Right lobe of liver (tissue), 6 donors: ENCODE data around the gene AUNIP. TPM values are rescaled to one million over a fixed set of nuclear protein-coding genes. Genes with fewer than 3 reads are reported as not detected.

Source experiments
- ATAC-seq, 4 donors: fragments of 200-7000 bp; cut with Tn5 transposase; one replicate each; pipeline ENCODE4 v1.9.1; 2020; ENCODE audit warnings: mild to moderate bottlenecking in 4 of 4, moderate library complexity in 4 of 4
- DNase-seq, 3 donors: peaks; one replicate each; pipeline ENCODE4 v3.0.0-alpha.2; 2020
- H3K27ac ChIP-seq, 3 donors: fragments of 200-600 bp; one replicate each; pipeline ENCODE4 v1.8.0; 2022
- H3K27me3 ChIP-seq, 2 donors: fragments of 200-600 bp; one replicate each; pipeline ENCODE4 v1.8.0; 2022
- H3K36me3 ChIP-seq, 4 donors: fragments of 200-600 bp; sonication (generic) in 1 of 4; one replicate each; pipeline versions ENCODE4 v1.5.1 to v1.8.0; 2017 to 2022; ENCODE audit warnings: control low read depth in 1 of 4
- H3K4me1 ChIP-seq, 4 donors: fragments of 200-600 bp; sonication (generic) in 1 of 4; one replicate each; pipeline versions ENCODE4 v1.5.1 to v1.8.0; 2017 to 2022; ENCODE audit warnings: control low read depth in 1 of 4
- H3K4me3 ChIP-seq, 3 donors: fragments of 200-600 bp; one replicate each; pipeline ENCODE4 v1.8.0; 2022
- H3K9me3 ChIP-seq, 4 donors: fragments of 200-600 bp; sonication (generic) in 1 of 4; one replicate each; pipeline versions ENCODE4 v1.5.1 to v1.8.0; 2017 to 2022; ENCODE audit warnings: control low read depth in 1 of 4
- POLR2A ChIP-seq: fragments of 450-650 bp; IDR thresholded peaks from one replicate; pipeline ENCODE4 v1.6.1; 2017; ENCODE audit warnings: antibody characterized with exemption, mild to moderate bottlenecking
- WGBS: methylation state at CpG from one replicate; pipeline ENCODE4 v1.1.6; 2018; ENCODE audit warnings: low coverage, low lambda C conversion rate; ENCODE audit not compliant: insufficient coverage; ENCODE audit errors: missing lambda C conversion rate; 5-methylcytosine and 5-hydroxymethylcytosine counted together
- intact Hi-C, 2 donors: fragments of 100-400 bp; cut with DNase I; formaldehyde crosslinking; loops; one replicate each; pipeline versions ENCODE4 v1.11.2 to v1.14.1; 2022
- total RNA-seq, 6 experiments: library from RNA; depleted of rRNA in 2 of 6; stranded (reverse); fragments of >200 nt in 2 of 6; fragmentation: NEBNext Ultra II Directional in 3 of 6; extraction: Animal tissue kit (Norgen Biotek cat#: 25700) in 3 of 6; gene quantifications; one replicate each; pipeline versions ENCODE4 v1.1.0 to v1.2.4, GENCODE V29; 2016 to 2023
- TF ChIP-seq, protein P1 (sequence below), 4 donors: fragments of 200-600 bp in 3 of 4; fragments of 450-650 bp in 1 of 4; IDR thresholded peaks; one replicate each; pipeline versions ENCODE4 v1.5.1 to v1.8.0; 2016 to 2022; ENCODE audit warnings: antibody characterized with exemption in 4 of 4, mild to moderate bottlenecking in 2 of 4
- donor health status: DM: no; HTN: yes; CAD: no.
- donor health status: DM: no; HTN: no; CAD: no.
- donor health status: DM: no; HTN: no; CAD: no.
- donor health status: DM: no; HTN: yes; CAD: no.
- donor health status: DM: no; HTN: yes; CAD: no.

Gene AUNIP
- total RNA-seq, 6 experiments from 2014 or later, result 0.43 to 0.56 TPM; not detected in 4

GRCh38 chr1:25897754-25898153, 38.5 kb upstream of the AUNIP start:
- DNase-seq (no peak), ATAC-seq (no peak)
- intact Hi-C loops, result loop anchor here (5.0 kb wide), 2 partner anchors 100 to 105 kb away; partner anchors contain the start of gene PAFAH2 (in 1 of the 2)
- Histone ChIP-seq H3K36me3 (no peaks in the 10 kb centered on the region), H3K27ac (no peak overlapping the region), H3K9me3 (no peaks in the 10 kb centered on the region), H3K27me3 (no peaks in the 10 kb centered on the region), H3K4me3 (no peak overlapping the region), H3K4me1 (peaks cover 0 to 5% (median under 1%) of the 10 kb centered on the region in 4 donors)
- 90% methylated on average over 2 of the region's 5 CpGs for WGBS
- TF ChIP-seq, protein P1, sequence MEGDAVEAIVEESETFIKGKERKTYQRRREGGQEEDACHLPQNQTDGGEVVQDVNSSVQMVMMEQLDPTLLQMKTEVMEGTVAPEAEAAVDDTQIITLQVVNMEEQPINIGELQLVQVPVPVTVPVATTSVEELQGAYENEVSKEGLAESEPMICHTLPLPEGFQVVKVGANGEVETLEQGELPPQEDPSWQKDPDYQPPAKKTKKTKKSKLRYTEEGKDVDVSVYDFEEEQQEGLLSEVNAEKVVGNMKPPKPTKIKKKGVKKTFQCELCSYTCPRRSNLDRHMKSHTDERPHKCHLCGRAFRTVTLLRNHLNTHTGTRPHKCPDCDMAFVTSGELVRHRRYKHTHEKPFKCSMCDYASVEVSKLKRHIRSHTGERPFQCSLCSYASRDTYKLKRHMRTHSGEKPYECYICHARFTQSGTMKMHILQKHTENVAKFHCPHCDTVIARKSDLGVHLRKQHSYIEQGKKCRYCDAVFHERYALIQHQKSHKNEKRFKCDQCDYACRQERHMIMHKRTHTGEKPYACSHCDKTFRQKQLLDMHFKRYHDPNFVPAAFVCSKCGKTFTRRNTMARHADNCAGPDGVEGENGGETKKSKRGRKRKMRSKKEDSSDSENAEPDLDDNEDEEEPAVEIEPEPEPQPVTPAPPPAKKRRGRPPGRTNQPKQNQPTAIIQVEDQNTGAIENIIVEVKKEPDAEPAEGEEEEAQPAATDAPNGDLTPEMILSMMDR (IDR thresholded peaks at IDR 0.05), result no peak
- TF ChIP-seq POLR2A, result no peak

GRCh38 chr1:25896266-25896665, 37.0 kb upstream of the AUNIP start:
- Histone ChIP-seq H3K4me3 (no peak overlapping the region), H3K4me1 (peaks cover 0 to 6% (median 2%) of the 10 kb centered on the region in 4 donors), H3K27ac (no peak overlapping the region), H3K27me3 (no peaks in the 10 kb centered on the region), H3K36me3 (no peaks in the 10 kb centered on the region), H3K9me3 (no peaks in the 10 kb centered on the region)
- DNase-seq, result no peak
- WGBS, result no CpG with 5 or more reads among the region's 1 CpG
- no peak for ATAC-seq
- no peak for TF ChIP-seq POLR2A
- intact Hi-C loops, result loop anchor here (5.0 kb wide), 2 partner anchors 101 to 106 kb away; partner anchors contain the start of gene PAFAH2 (in 1 of the 2)

GRCh38 chr1:25895365-25895990, 36.2 kb upstream of the AUNIP start:
- TF ChIP-seq POLR2A, result no peak
- TF ChIP-seq, protein P1 (IDR thresholded peaks at IDR 0.05), result peak; percentile 97 to 99 (median 98)
- Histone ChIP-seq H3K9me3 (no peaks in the 10 kb centered on the region), H3K27me3 (no peaks in the 10 kb centered on the region), H3K4me1 (peaks cover 0 to 13% (median 6%) of the 10 kb centered on the region in 4 donors), H3K27ac (no peak overlapping the region), H3K4me3 (no peak overlapping the region), H3K36me3 (no peaks in the 10 kb centered on the region)
- DNase-seq (peak; percentile 87 to 89 (median 87)), ATAC-seq (peak; percentile 97 to 100 (median 98))
- WGBS, result 10% methylated on average over 9 of the region's 12 CpGs
- intact Hi-C loops, result loop anchor here (5.0 kb wide), 2 partner anchors 102 to 107 kb away; partner anchors contain the start of gene PAFAH2 (in 1 of the 2)

DNA sequence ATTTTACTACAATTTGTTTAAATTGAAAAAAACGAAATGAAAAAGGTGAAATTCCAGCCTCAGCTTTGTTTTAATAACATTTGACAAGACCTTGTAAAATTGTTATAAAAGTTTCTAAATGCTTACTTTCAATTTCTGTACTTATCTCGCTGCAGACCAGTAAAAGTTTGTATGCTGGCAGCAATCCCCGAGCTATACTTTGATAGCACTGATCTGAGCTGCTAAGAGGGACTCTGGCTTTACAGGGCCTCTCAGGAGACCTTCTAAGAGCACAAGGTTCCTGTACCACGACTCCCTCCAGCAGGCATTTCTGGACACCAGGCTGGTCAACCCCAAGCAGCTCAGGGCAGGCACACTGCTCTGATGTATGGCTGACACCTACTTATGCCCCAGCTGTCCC, 33.9 kb upstream of the AUNIP start:
- whole genome bisulfite sequencing, result 66% methylated on average over 4 of the region's 4 CpGs
- Histone ChIP-seq H3K36me3 (no peaks in the 10 kb centered on the region), H3K27me3 (no peaks in the 10 kb centered on the region), H3K4me3 (no peak overlapping the region), H3K4me1 (peaks cover 0 to 23% (median 11%) of the 10 kb centered on the region in 4 donors), H3K27ac (no peak overlapping the region), H3K9me3 (no peaks in the 10 kb centered on the region)
- ATAC-seq (no peak), DNase-seq (no peak)
- TF ChIP-seq, protein P1 (IDR thresholded peaks at IDR 0.05), result no peak
- TF ChIP-seq POLR2A, result no peak
- intact Hi-C loops, result no loop called here

DNA sequence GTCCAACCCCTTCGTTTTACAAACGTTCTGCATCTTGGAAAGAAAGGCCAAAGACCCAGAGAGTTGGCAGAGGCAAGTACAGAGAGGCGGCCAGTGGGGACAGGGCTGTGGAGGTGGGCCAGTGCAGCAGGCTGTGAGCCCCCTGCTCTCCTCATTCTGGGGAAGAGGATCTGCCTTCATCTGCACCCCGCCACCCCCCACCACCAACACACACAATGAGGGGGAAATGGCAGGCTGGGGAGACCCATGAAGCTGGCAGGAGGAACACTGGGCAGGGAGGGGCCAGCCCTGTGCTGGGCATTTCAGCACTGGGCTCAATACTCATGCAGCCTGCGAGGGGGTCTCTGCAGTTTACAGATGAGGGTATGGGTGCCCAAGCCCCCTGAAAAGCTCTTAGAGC, 32.3 kb upstream of the AUNIP start:
- no peak overlapping the region for H3K4me3 ChIP-seq
- H3K27me3 ChIP-seq, result no peaks in the 10 kb centered on the region
- 62% methylated on average over 4 of the region's 5 CpGs for WGBS
- no peaks in the 10 kb centered on the region for H3K9me3 ChIP-seq
- no peak for ATAC-seq
- no peak overlapping the region for H3K27ac ChIP-seq
- intact Hi-C loops, result no loop called here
- H3K4me1 ChIP-seq, result peaks cover 0 to 23% (median 11%) of the 10 kb centered on the region in 4 donors
- H3K36me3 ChIP-seq, result no peaks in the 10 kb centered on the region
- no peak for TF ChIP-seq POLR2A
- DNase-seq, result no peak
